Caco-2 (cell line): ENCODE results near the gene TELO2. TPM values are rescaled to one million over a fixed set of nuclear protein-coding genes. Genes with fewer than 3 reads are reported as not detected.

Experiments
- BruUV-seq: library from RNA; stranded (reverse); fragments of 400-500 nt; replicated peaks from 2 replicates; lab custom pipeline; 2021; lab: Mats Ljungman, UMichigan
- CTCF ChIA-PET: fragments of 300-600 bp; sonication (Branson Sonifier 250); formaldehyde crosslinking; loops from one replicate; lab custom pipeline; 2022; ENCODE audit warnings: antibody characterized with exemption; lab: Charles Lee
- POLR2A ChIA-PET: fragments of 300-600 bp; sonication (Branson Sonifier 250); formaldehyde crosslinking; loops from one replicate; lab custom pipeline; 2022; ENCODE audit warnings: antibody characterized with exemption; lab: Charles Lee
- DNase-seq, 2 experiments: peaks; one replicate each; pipeline versions ENCODE4 v3.0.0 to v3.0.0-alpha.2; 2020 to 2022
- H3K27me3 ChIP-seq: replicated peaks from 2 replicates; pipeline ENCODE4 v1.6.0; 2011; ENCODE audit warnings: low read length; ENCODE audit not compliant: control insufficient read depth, insufficient read depth
- H3K36me3 ChIP-seq: 2 replicates; pipeline ENCODE4 v1.5.1; 2011; ENCODE audit warnings: low read length; ENCODE audit not compliant: control insufficient read depth, insufficient read depth
- H3K4me1 ChIP-seq: fragments of 250-450 bp; sonication (Bioruptor Pico); 2 replicates; pipeline ENCODE4 v1.5.1; 2020; ENCODE audit warnings: mild to moderate bottlenecking
- H3K4me3 ChIP-seq: 2 replicates; pipeline ENCODE4 v1.5.1; 2011; ENCODE audit warnings: low read depth, mild to moderate bottlenecking, control low read depth, low read length
- H3K9me3 ChIP-seq: fragments of 250-450 bp; sonication (Bioruptor Pico); 2 replicates; pipeline ENCODE4 v1.5.1; 2020; ENCODE audit warnings: mild to moderate bottlenecking, moderate library complexity
- H3K27ac Mint-ChIP-seq: one replicate; pipeline ENCODE4 v1.8.0; 2022; ENCODE audit warnings: mixed read lengths; ENCODE audit not compliant: unreplicated experiment
- H3K27me3 Mint-ChIP-seq: one replicate; pipeline ENCODE4 v1.8.0; 2022; ENCODE audit warnings: mixed read lengths; ENCODE audit not compliant: insufficient read depth, unreplicated experiment
- H3K36me3 Mint-ChIP-seq: one replicate; pipeline ENCODE4 v1.8.0; 2022; ENCODE audit warnings: mild to moderate bottlenecking, mixed read lengths; ENCODE audit not compliant: insufficient read depth, unreplicated experiment
- H3K4me1 Mint-ChIP-seq: one replicate; pipeline ENCODE4 v1.8.0; 2022; ENCODE audit warnings: low read depth, mixed read lengths; ENCODE audit not compliant: unreplicated experiment
- H3K4me3 Mint-ChIP-seq: one replicate; pipeline ENCODE4 v1.8.0; 2022; ENCODE audit warnings: mild to moderate bottlenecking, moderate library complexity, mixed read lengths; ENCODE audit not compliant: unreplicated experiment
- H3K9me3 Mint-ChIP-seq: one replicate; pipeline ENCODE4 v1.8.0; 2022; ENCODE audit warnings: mixed read lengths; ENCODE audit not compliant: unreplicated experiment
- CTCF ChIP-seq, 2 experiments: fragments of 200-600 bp in 1 of 2; IDR thresholded peaks; 1 replicate in 1 of 2; 2 replicates in 1 of 2; pipeline versions ENCODE4 v1.5.1 to v1.8.0; 2011 to 2022; ENCODE audit warnings: antibody characterized with exemption in 1 of 2, control low read depth in 1 of 2, inconsistent platforms in 1 of 2, low read depth in 1 of 2, low read length in 1 of 2, mild to moderate bottlenecking in 1 of 2, moderate library complexity in 1 of 2; ENCODE audit not compliant: insufficient read depth in 1 of 2, severe bottlenecking in 1 of 2, unreplicated experiment in 1 of 2
- intact Hi-C: fragments of 100-400 bp; cut with micrococcal nuclease; formaldehyde crosslinking; loops from one replicate; pipeline ENCODE4 v1.10.0; 2022; ENCODE audit not compliant: unreplicated experiment
- total RNA-seq: library from RNA; stranded (reverse); gene quantifications from 2 replicates; pipeline ENCODE4 v1.2.3, GENCODE V29; 2022

The TELO2 gene
- total RNA-seq, 1 experiment from 2014 or later: 55.7 TPM

DNA sequence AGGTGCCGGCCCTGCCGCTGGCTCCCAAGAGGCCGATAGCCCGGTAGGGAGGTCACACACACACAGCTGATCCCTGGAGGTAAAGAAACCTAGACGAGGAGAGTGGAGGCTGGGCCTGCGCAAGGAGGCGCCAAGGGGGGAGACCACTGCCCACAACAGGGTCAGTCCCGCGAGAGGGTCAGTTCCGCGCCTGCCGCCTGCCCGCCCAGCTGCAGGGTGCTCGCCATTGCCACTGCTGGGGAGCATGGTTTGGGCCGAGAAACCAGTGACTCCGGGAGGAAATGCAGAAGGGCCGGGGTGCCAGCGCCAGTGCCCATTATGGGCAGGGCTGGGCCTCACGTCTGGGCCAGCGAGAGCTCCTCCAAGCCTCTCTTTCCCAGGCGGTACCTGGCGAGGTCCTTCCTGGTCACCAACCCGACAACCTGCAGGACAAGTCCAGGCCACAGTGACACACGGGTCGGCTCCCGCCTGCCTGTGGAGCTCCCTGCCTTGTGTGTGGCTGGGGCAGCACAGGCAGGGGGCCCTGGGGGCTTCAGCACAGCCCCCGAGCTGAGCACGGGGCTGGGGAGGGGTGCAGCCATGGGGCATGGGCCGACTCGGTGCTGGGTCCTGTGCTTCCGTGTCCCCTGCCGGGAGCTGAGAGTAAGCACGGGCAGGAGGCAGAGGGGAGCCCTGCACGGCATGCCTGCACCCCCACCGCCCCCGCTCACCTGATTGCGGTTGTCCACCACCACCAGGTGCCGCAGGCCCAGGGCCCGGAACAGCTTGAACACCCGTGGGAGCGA lies 46.7 kb upstream of the TELO2 start:
- no peak overlapping the region for H3K4me3 Mint-ChIP-seq
- H3K9me3 Mint-ChIP-seq: no peaks in the 10 kb centered on the region
- no peaks in the 10 kb centered on the region for H3K4me1 Mint-ChIP-seq
- no peaks in the 10 kb centered on the region for H3K36me3 Mint-ChIP-seq
- Histone ChIP-seq H3K27me3 (no peaks in the 10 kb centered on the region), H3K36me3 (peaks cover 1% of the 10 kb centered on the region; the same call in 1 of the 2 replicates), H3K4me3 (no peak overlapping the region), H3K9me3 (no peaks in the 10 kb centered on the region), H3K4me1 (no peaks in the 10 kb centered on the region)
- no peak for TF ChIP-seq CTCF (IDR thresholded peaks at IDR 0.05; ENCODE audit: insufficient read depth in 1 of 2, low read depth in 1 of 2, low read length in 1 of 2, severe bottlenecking in 1 of 2, unreplicated experiment in 1 of 2)
- no peaks in the 10 kb centered on the region for H3K27me3 Mint-ChIP-seq
- no TSS peak for BruUV-seq
- DNase-seq: no peak
- no peak overlapping the region for H3K27ac Mint-ChIP-seq
- ChIA-PET CTCF (no interaction called here), POLR2A (no interaction called here)
- intact Hi-C loops: no loop called here

- CTCF ChIA-PET: no interaction called here
- no peaks in the 10 kb centered on the region for H3K4me1 Mint-ChIP-seq
- no peak overlapping the region for H3K27ac Mint-ChIP-seq
- no peaks in the 10 kb centered on the region for H3K9me3 Mint-ChIP-seq
- BruUV-seq: no TSS peak
- no peak overlapping the region for H3K4me3 Mint-ChIP-seq
- no peak overlapping the region for H3K4me3 ChIP-seq
- no peak for DNase-seq
- H3K9me3 ChIP-seq: no peaks in the 10 kb centered on the region
- no peaks in the 10 kb centered on the region for H3K36me3 Mint-ChIP-seq
- intact Hi-C loops: no loop called here
- no peak for TF ChIP-seq CTCF (IDR thresholded peaks at IDR 0.05; ENCODE audit: insufficient read depth in 1 of 2, low read depth in 1 of 2, low read length in 1 of 2, severe bottlenecking in 1 of 2, unreplicated experiment in 1 of 2)
- H3K27me3 Mint-ChIP-seq: no peaks in the 10 kb centered on the region
- POLR2A ChIA-PET: no interaction called here
- no peaks in the 10 kb centered on the region for H3K4me1 ChIP-seq
- peaks cover 1% of the 10 kb centered on the region; the same call in 1 of the 2 replicates for H3K36me3 ChIP-seq
- H3K27me3 ChIP-seq: no peaks in the 10 kb centered on the region
Observed at GRCh38 chr16:1447965-1448364, 45.2 kb upstream of the TELO2 start.

DNA sequence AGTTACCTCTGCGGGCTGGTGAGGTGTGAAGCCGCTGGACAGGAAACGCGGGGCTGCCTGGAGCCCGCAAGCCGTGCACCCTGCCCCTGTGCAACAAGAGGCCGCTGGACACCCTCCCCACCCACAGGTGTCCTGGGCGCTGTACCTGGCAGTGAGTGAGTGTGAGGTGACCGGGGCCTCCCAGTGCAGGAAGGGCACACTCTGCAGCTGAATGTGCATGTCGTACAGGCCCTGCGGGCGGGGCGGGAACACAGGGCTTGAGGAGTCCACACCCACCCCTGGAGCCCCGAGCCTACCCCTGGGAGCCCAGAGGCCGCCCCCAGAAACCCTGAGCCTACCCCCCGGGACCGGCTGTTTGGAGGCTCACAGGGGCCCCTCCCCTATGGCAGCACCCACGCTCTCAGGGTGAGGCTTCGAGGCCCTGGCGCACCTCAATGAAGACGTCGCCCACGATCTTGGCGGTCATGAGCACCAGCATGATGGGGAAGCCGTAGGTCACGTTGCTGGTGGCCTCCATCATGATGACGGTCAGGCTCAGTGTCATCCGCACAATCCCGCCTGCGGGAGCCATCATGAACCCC lies 44.5 kb upstream of the TELO2 start:
- no TSS peak for BruUV-seq
- no peaks in the 10 kb centered on the region for H3K9me3 ChIP-seq
- CTCF ChIA-PET: no interaction called here
- TF ChIP-seq CTCF (IDR thresholded peaks at IDR 0.05; ENCODE audit: insufficient read depth in 1 of 2, low read depth in 1 of 2, low read length in 1 of 2, severe bottlenecking in 1 of 2, unreplicated experiment in 1 of 2): no peak
- H3K4me3 ChIP-seq: no peak overlapping the region
- Mint-ChIP-seq H3K36me3 (no peaks in the 10 kb centered on the region), H3K27me3 (no peaks in the 10 kb centered on the region), H3K9me3 (no peaks in the 10 kb centered on the region), H3K4me3 (no peak overlapping the region), H3K27ac (no peak overlapping the region), H3K4me1 (no peaks in the 10 kb centered on the region)
- H3K36me3 ChIP-seq: peaks cover 1% of the 10 kb centered on the region; the same call in 1 of the 2 replicates
- DNase-seq: no peak
- no peaks in the 10 kb centered on the region for H3K4me1 ChIP-seq
- intact Hi-C loops: no loop called here
- H3K27me3 ChIP-seq: no peaks in the 10 kb centered on the region
- POLR2A ChIA-PET: no interaction called here
